GM20431 (cell line): ENCODE measurements around the gene KLHL36.

Source experiments
- in situ Hi-C: fragments of 300-500 bp; cut with MseI, MboI; formaldehyde crosslinking; loops from one replicate; pipeline ENCODE4 v1.15.0; 2020; ENCODE audit warnings: low sequenced_read_pairs; ENCODE audit not compliant: unreplicated experiment

Gene KLHL36

GRCh38 chr16:84647828-84648594, at the start of gene KLHL36:
Gene KLHL36, plus strand, starts transcription at chr16:84648511. Its CDS starts 2,357 bp downstream, at chr16:84650868.
- in situ Hi-C loops: loop anchor here (25.0 kb wide), 2 partner anchors 89 to 314 kb away; no protein-coding TSS in a partner anchor

- in situ Hi-C loops: no loop called here
Measured at GRCh38 chr16:84599521-84600202, 48.6 kb upstream of the KLHL36 start.

- in situ Hi-C loops: no loop called here
Measured at GRCh38 chr16:84600343-84601229, 47.7 kb upstream of the KLHL36 start.

- in situ Hi-C loops: no loop called here
Measured at GRCh38 chr16:84603140-84603816, 45.0 kb upstream of the KLHL36 start.

- in situ Hi-C loops: no loop called here
Measured at GRCh38 chr16:84603940-84604339, 44.4 kb upstream of the KLHL36 start.

GRCh38 chr16:84604477-84605013, 43.8 kb upstream of the KLHL36 start:
- in situ Hi-C loops: no loop called here

- in situ Hi-C loops: no loop called here
Measured at GRCh38 chr16:84605339-84605848, 42.9 kb upstream of the KLHL36 start.

GRCh38 chr16:84606081-84606875, 42.0 kb upstream of the KLHL36 start:
- in situ Hi-C loops: no loop called here

- in situ Hi-C loops: no loop called here
Measured at GRCh38 chr16:84607061-84607460, 41.2 kb upstream of the KLHL36 start.

GRCh38 chr16:84607694-84608093, 40.6 kb upstream of the KLHL36 start:
- in situ Hi-C loops: no loop called here

GRCh38 chr16:84608282-84608681, 40.0 kb upstream of the KLHL36 start:
- in situ Hi-C loops: no loop called here

- in situ Hi-C loops: no loop called here
Measured at GRCh38 chr16:84609563-84610177, 38.6 kb upstream of the KLHL36 start.

GRCh38 chr16:84610376-84610775, 37.9 kb upstream of the KLHL36 start:
- in situ Hi-C loops: no loop called here

GRCh38 chr16:84611041-84611440, 37.3 kb upstream of the KLHL36 start:
- in situ Hi-C loops: no loop called here

GRCh38 chr16:84612686-84613085, 35.6 kb upstream of the KLHL36 start:
- in situ Hi-C loops: no loop called here

- in situ Hi-C loops: no loop called here
Measured at GRCh38 chr16:84613408-84614072, 34.8 kb upstream of the KLHL36 start.

GRCh38 chr16:84614073-84614459, 34.2 kb upstream of the KLHL36 start:
- in situ Hi-C loops: no loop called here

- in situ Hi-C loops: no loop called here
Measured at GRCh38 chr16:84614623-84614967, 33.7 kb upstream of the KLHL36 start.
